Measurements from ENCODE around the gene DBP. TPM values are rescaled to one million over a fixed set of nuclear protein-coding genes. Genes with fewer than 3 reads are reported as not detected.

The DBP gene
- total and polyA plus RNA-seq, 10 donors, result 11.4 to 29.5 (median 23.3) TPM

DNA sequence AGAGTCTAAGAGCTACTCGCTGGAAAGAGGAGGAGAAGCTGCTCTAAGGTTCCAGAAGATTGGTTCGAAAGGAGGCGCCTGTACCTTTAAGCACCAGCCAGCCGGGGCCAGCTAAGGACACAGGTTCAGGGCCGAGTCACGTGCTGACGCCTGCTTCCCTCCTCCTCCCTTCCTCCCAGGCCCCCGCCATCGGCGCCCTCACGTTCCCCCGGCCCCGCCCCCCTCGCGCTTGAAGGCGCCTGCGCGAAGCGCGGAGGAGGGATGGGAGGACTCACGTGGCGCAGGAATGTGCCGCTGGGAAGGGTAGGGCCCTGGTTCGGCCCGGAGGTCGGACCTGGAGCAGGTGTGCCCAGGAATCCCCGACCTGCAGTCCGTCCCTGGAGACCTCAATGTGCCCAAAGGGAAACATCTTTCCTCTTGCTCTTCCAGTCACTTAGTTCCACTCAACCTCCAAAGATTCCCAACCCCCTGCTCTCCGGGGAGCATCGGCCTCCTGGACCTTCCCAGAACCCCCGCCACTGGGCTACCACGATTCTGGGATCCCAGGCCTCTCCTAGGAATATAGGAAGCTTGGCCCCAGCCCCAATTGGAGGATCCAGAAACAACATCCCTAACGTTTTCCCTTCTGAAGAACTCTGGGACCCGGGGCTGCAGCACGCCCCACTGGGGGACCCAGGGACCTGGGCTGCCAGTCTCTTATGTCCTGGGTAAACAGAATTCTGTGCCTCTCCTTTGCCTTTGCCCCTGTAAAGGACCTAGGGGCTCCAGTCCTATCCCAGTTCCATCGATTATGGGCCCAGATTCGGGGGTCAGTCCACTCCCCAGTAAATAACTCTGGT is 2.5 kb downstream of the DBP start:
- Histone ChIP-seq H3K9me3 (no peaks in the 10 kb centered on the region), H3K36me3 (peaks cover 0 to 39% (median 26%) of the 10 kb centered on the region in 6 donors), H3K4me3 (peak overlapping the region; percentile 20 to 98 (median 77)), H3K27ac (peak overlapping the region; percentile 92 to 98 (median 95)), H3K27me3 (replicated peaks in 1 of 7) (no peaks in the 10 kb centered on the region), H3K4me1 (peaks cover 48 to 95% (median 78%) of the 10 kb centered on the region in 6 donors)
- WGBS, 5 donors, result 4 to 10% (median 6%) methylated on average over 26 to 37 of the region's 37 CpGs
- intact Hi-C loops (cut with DNase I; ENCODE audit: low total_unique reads), result no loop called here
- TF ChIP-seq, protein P1, sequence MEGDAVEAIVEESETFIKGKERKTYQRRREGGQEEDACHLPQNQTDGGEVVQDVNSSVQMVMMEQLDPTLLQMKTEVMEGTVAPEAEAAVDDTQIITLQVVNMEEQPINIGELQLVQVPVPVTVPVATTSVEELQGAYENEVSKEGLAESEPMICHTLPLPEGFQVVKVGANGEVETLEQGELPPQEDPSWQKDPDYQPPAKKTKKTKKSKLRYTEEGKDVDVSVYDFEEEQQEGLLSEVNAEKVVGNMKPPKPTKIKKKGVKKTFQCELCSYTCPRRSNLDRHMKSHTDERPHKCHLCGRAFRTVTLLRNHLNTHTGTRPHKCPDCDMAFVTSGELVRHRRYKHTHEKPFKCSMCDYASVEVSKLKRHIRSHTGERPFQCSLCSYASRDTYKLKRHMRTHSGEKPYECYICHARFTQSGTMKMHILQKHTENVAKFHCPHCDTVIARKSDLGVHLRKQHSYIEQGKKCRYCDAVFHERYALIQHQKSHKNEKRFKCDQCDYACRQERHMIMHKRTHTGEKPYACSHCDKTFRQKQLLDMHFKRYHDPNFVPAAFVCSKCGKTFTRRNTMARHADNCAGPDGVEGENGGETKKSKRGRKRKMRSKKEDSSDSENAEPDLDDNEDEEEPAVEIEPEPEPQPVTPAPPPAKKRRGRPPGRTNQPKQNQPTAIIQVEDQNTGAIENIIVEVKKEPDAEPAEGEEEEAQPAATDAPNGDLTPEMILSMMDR (IDR thresholded peaks at IDR 0.05 in 8 of 11, conservative IDR thresholded peaks at IDR 0.05 in 3 of 11), result peak in 1 of 11 experiments; percentile 20
- TF ChIP-seq POLR2AphosphoS5 (IDR thresholded peaks at IDR 0.05), result peak; percentile 81 to 93 (median 92)
- no peak for TF ChIP-seq POLR2A (IDR thresholded peaks at IDR 0.05)
- peak; percentile 98 for DNase-seq

DNA sequence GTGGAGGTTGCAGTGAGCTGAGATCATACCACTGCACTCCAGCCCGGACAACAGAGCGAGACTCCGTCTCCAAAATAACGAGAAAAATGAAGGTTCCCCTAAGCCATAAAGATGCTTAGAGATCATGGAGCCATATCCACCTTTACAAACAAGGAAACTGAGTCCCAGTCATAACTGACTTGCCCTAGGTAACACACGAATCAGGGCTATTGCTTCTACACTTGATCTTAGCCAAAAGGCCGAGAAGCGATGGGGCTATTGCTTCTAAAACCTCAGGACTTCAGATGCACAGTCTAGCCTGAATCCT is 3.2 kb downstream of the DBP start:
- H3K36me3 ChIP-seq, result peaks cover 0 to 45% (median 32%) of the 10 kb centered on the region in 6 donors
- peak overlapping the region in 7 of 8 donors; percentile 20 to 98 (median 80) for H3K4me3 ChIP-seq
- WGBS, 5 donors, result 45 to 69% (median 59%) methylated on average over 7 of the region's 7 CpGs
- no peak for DNase-seq
- intact Hi-C loops (cut with DNase I; ENCODE audit: low total_unique reads), result no loop called here
- peaks cover 48 to 89% (median 73%) of the 10 kb centered on the region in 6 donors for H3K4me1 ChIP-seq
- no peak for TF ChIP-seq POLR2A (IDR thresholded peaks at IDR 0.05)
- TF ChIP-seq, protein P1 (IDR thresholded peaks at IDR 0.05 in 8 of 11, conservative IDR thresholded peaks at IDR 0.05 in 3 of 11), result no peak
- TF ChIP-seq POLR2AphosphoS5 (IDR thresholded peaks at IDR 0.05), result no peak
- H3K27me3 ChIP-seq (replicated peaks in 1 of 7), result no peaks in the 10 kb centered on the region
- H3K27ac ChIP-seq, result peak overlapping the region; percentile 92 to 98 (median 95)
- H3K9me3 ChIP-seq, result no peaks in the 10 kb centered on the region

DNA sequence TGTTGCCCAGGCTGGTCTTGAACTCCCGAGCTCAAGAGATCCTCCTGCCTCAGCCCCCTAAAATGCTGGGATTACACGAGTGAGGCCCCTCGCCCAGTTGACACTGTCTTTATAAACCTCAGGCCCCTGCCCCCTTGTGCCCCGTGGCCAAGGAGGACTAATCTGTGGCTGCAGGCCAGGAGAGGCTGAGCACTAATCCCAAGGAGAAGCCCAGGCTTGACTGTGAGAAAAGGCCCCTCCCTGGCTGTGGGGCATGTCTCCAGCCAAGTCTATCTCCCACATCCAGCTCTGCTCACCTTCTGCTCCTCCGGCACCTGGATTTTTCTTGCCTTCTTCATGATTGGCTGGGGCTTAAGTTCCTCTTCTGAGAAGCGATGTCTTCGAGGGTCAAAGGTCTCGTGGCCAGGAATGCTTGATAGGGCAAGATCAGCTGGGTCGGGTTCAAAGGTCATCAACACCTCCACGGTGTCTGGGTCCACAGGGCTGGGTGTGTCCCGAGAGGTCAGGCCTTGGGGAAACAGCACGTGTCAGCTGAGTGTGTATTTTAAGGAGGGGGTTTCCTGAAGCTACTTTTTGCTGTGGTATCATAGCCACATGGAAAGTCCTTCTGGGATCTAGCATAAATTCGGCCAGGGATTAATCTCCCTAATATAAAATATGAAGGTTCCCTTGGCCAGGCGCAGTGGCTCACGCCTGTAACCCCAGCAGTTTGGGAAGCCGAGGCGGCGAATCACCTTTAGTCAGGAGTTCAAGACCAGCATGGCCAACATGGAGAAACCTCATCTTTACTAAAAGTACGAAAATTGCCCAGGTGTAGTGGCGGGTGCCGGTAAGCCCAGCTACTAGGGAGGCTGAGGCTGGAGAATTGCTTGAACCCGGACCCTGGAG is 3.8 kb downstream of the DBP start:
- peaks cover 43 to 89% (median 67%) of the 10 kb centered on the region in 6 donors for H3K4me1 ChIP-seq
- DNase-seq, result no peak
- peak overlapping the region; percentile 92 to 98 (median 95) for H3K27ac ChIP-seq
- intact Hi-C loops (cut with DNase I; ENCODE audit: low total_unique reads), result no loop called here
- peaks cover 0 to 51% (median 35%) of the 10 kb centered on the region in 6 donors for H3K36me3 ChIP-seq
- H3K4me3 ChIP-seq, result peak overlapping the region in 3 of 8 donors; percentile 74 to 98 (median 95)
- WGBS, 5 donors, result 71 to 83% (median 78%) methylated on average over 20 to 22 of the region's 22 CpGs
- H3K9me3 ChIP-seq, result no peaks in the 10 kb centered on the region
- H3K27me3 ChIP-seq (replicated peaks in 1 of 7), result no peaks in the 10 kb centered on the region
- TF ChIP-seq, protein P1 (IDR thresholded peaks at IDR 0.05 in 8 of 11, conservative IDR thresholded peaks at IDR 0.05 in 3 of 11), result no peak
- TF ChIP-seq POLR2AphosphoS5 (IDR thresholded peaks at IDR 0.05) (peak in 2 of 3 donors; percentile 18 to 37), POLR2A (IDR thresholded peaks at IDR 0.05) (no peak)

Measured in spleen (tissue), 11 donors.